Measurements from ENCODE around the gene MSS51. TPM values are rescaled to one million over a fixed set of nuclear protein-coding genes. Genes with fewer than 3 reads are reported as not detected.

MSS51 gene
- total RNA-seq, 1 experiment from 2014 or later: 1.7 TPM

DNA sequence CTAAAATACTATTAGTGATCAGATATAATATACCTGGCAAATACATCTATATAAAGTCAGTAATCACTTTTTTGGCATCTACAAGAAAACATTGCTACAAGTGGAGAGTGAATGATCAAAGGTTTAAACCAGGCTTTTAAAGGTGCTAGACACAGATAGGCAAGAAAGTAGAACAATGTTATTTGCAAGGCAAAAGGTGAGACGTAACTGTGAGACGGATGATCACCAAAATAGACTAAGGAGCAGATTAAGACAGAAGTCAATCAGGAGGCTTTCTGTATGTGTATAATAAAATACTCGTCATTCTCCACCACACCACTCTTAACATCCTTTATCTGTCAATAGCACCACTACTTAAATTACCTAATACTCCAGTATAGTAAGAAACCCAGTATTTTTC is 27.8 kb downstream of the MSS51 start:
- no peak overlapping the region for H3K27ac ChIP-seq (ENCODE audit: low read depth, low read length)
- no peaks in the 10 kb centered on the region for H3K27me3 ChIP-seq (ENCODE audit: insufficient read depth, low read length)
- CTCF ChIA-PET: no interaction called here
- no peak overlapping the region for H3K4me3 ChIP-seq (replicated peaks in 1 of 2; ENCODE audit: low read depth in 1 of 2, low read length in 2 of 2)
- H3K9ac ChIP-seq (ENCODE audit: low read length): no peak overlapping the region
- RAD21 ChIA-PET (ENCODE audit: low non-redundant PET in 1 of 2, low total read pairs in 2 of 2, uncharacterized antibody in 2 of 2, unreplicated experiment in 2 of 2): no interaction called here
- ATAC-seq (no peak), DNase-seq (ENCODE audit: low read depth, low spot score) (no peak)
- no peak for TF ChIP-seq TCF7L2 (IDR thresholded peaks at IDR 0.05; ENCODE audit: borderline replicate concordance, extremely low read depth, insufficient read depth, insufficient read length)
- TF ChIP-seq CTCF (IDR thresholded peaks at IDR 0.05 in 2 of 3, conservative IDR thresholded peaks at IDR 0.05 in 1 of 3; ENCODE audit: borderline replicate concordance in 1 of 3, insufficient read depth in 1 of 3, low read depth in 2 of 3, low read length in 2 of 3): no peak
- TF ChIP-seq RAD21 (IDR thresholded peaks at IDR 0.05; ENCODE audit: low read depth): no peak
- no peak for TF ChIP-seq ZFX (IDR thresholded peaks at IDR 0.05)
- no peak for TF ChIP-seq JUND (IDR thresholded peaks at IDR 0.05)
- no peak for TF ChIP-seq ZNF274 (IDR thresholded peaks at IDR 0.05; ENCODE audit: low read depth, low read length)
- TF ChIP-seq POLR2A (IDR thresholded peaks at IDR 0.05; ENCODE audit: borderline replicate concordance, extremely low read depth, insufficient read depth, insufficient read length): no peak
- no peak for TF ChIP-seq EGR1 (IDR thresholded peaks at IDR 0.05; ENCODE audit: low read depth)
- TF ChIP-seq, protein P1, sequence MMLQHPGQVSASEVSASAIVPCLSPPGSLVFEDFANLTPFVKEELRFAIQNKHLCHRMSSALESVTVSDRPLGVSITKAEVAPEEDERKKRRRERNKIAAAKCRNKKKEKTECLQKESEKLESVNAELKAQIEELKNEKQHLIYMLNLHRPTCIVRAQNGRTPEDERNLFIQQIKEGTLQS (IDR thresholded peaks at IDR 0.05): no peak
- no peak for TF ChIP-seq REST (IDR thresholded peaks at IDR 0.05; ENCODE audit: low read depth)
- no peak for TF ChIP-seq CEBPB (IDR thresholded peaks at IDR 0.05; ENCODE audit: low read depth)
- no peak for TF ChIP-seq SP1 (IDR thresholded peaks at IDR 0.05; ENCODE audit: low read depth)
- no peak for TF ChIP-seq EZH2phosphoT487 (IDR thresholded peaks at IDR 0.05; ENCODE audit: borderline replicate concordance)
- TF ChIP-seq ZBTB33 (IDR thresholded peaks at IDR 0.05; ENCODE audit: extremely low read depth, insufficient replicate concordance, low read length): no peak
- TF ChIP-seq EZH2 (IDR thresholded peaks at IDR 0.05): no peak
- no peak for TF ChIP-seq FOSL1 (IDR thresholded peaks at IDR 0.05; ENCODE audit: low read depth)
- intact Hi-C loops (cut with micrococcal nuclease): no loop called here
- peaks cover 9% of the 10 kb centered on the region; the same call in 1 of the 2 replicates for H4K20me1 ChIP-seq (ENCODE audit: insufficient read depth)
- peaks cover 5 to 16% of the 10 kb centered on the region in 2 experiments for H3K4me1 ChIP-seq (ENCODE audit: control insufficient read depth in 1 of 2, insufficient read depth in 2 of 2, low read length in 2 of 2)
- no peak overlapping the region for H2AFZ ChIP-seq (ENCODE audit: low read depth, low read length, poor library complexity, severe bottlenecking)
- H3K36me3 ChIP-seq (ENCODE audit: control insufficient read depth in 1 of 2, insufficient read depth in 2 of 2, low read length in 2 of 2): 0 out of 4 replicates have a peak, but pooled peaks cover 0 to under 1% of the 10 kb centered on the region in 2 experiments
- no peaks in the 10 kb centered on the region for H3K9me3 ChIP-seq (ENCODE audit: control insufficient read depth in 1 of 2, insufficient read depth in 1 of 2, low read depth in 1 of 2, low read length in 2 of 2)
- POLR2A ChIA-PET: no interaction called here
- no peaks in the 10 kb centered on the region for H3K9me2 ChIP-seq (ENCODE audit: insufficient read depth)
- H3K79me2 ChIP-seq (ENCODE audit: insufficient read depth, low read length): peaks cover 97% of the 10 kb centered on the region
- H3K4me2 ChIP-seq (ENCODE audit: low read length): no peak overlapping the region
- BruUV-seq (replicated peaks): no TSS peak
